Measurements from ENCODE around the gene KCNQ1. TPM values are rescaled to one million over a fixed set of nuclear protein-coding genes. Genes with fewer than 3 reads are reported as not detected.

The KCNQ1 gene
- total and polyA plus RNA-seq, 2 of the 13 experiments (the other 11 are each of a cell fraction or from before 2014, with no cell fraction given) = 0.02 to 0.08 TPM

- H3K9me3 ChIP-seq (ENCODE audit: low read length) = peaks cover 29% of the 10 kb centered on the region
- intact Hi-C loops (cut with micrococcal nuclease; ENCODE audit: unreplicated experiment) = no loop called here
- no TSS peak for BruUV-seq (replicated peaks)
- no peaks in the 10 kb centered on the region for H3K36me3 ChIP-seq (replicated peaks in 1 of 2; ENCODE audit: control insufficient read depth in 1 of 2, insufficient read depth in 2 of 2, low read length in 2 of 2)
- in situ Hi-C loops (cut with HindIII; ENCODE audit: extremely low pct_ligation_motif_present, low pct_unique_long_range_greater_than_20kb) = no loop called here
- ChIA-PET POLR2A (no interaction called here), CTCF (ENCODE audit: low intra/inter-chr PET ratio, low total read pairs) (no interaction called here)
- peak; percentile 29 for ATAC-seq
- 18% methylated on average over 17 of the region's 22 CpGs for WGBS (ENCODE audit: low lambda C conversion rate)
- no peak overlapping the region for H3K27ac ChIP-seq (ENCODE audit: extremely low read length, insufficient read depth, low read length)
- no peak overlapping the region for H2AFZ ChIP-seq (ENCODE audit: low read length)
- H3K4me3 ChIP-seq (replicated peaks in 1 of 3; ENCODE audit: insufficient read depth in 1 of 3, low read depth in 2 of 3, low read length in 3 of 3) = no peak overlapping the region; a peak in 1 of 6 replicates
- FAIRE-seq = no peak
- no peaks in the 10 kb centered on the region for H4K20me1 ChIP-seq (ENCODE audit: insufficient read depth, low read length)
- no peaks in the 10 kb centered on the region for H3K79me2 ChIP-seq (ENCODE audit: insufficient read depth, low read length)
- H3K4me2 ChIP-seq (ENCODE audit: low read depth, low read length) = peak overlapping the region; percentile 3; the same call in 1 of the 2 replicates
- peak; percentile 21 for DNase-seq (ENCODE audit: low spot score)
- peaks cover 1 to 79% of the 10 kb centered on the region in 2 experiments; a peak in 4 of 5 replicates for H3K27me3 ChIP-seq (ENCODE audit: control insufficient read depth in 1 of 2, insufficient read depth in 2 of 2, low read length in 2 of 2)
- H3K4me1 ChIP-seq (ENCODE audit: insufficient read depth, low read length) = peaks cover 10% of the 10 kb centered on the region
- no peak overlapping the region for H3K9ac ChIP-seq (ENCODE audit: insufficient read depth, low read depth, low read length)
- TF ChIP-seq GABPB1 (CRISPR knock-in tag; IDR thresholded peaks at IDR 0.05) (0 out of 2 replicates have a peak, but pooled peaks have one; percentile 2), CSRNP1 (CRISPR knock-in tag; IDR thresholded peaks at IDR 0.05) (no peak), SOX6 (IDR thresholded peaks at IDR 0.05) (no peak), SOX6 (CRISPR knock-in tag; IDR thresholded peaks at IDR 0.05) (no peak), HNRNPL (IDR thresholded peaks at IDR 0.05; ENCODE audit: low read depth, low read length) (0 out of 2 replicates have a peak, but pooled peaks have one; percentile 11), MNT (IDR thresholded peaks at IDR 0.05) (no peak)
Measured at GRCh38 chr11:2825261-2825888, 380.6 kb downstream of the KCNQ1 start.

All from HepG2 (cell line).